IPS-18c (cell line): Measurements from ENCODE around the gene LAMA2.
"Not testable (repeated sequence)": the region's sequence is repeated elsewhere in the genome, so short reads cannot be mapped to it uniquely, and the experiment has no call there.

ENCODE experiments used
- H3K4me3 ChIP-seq: 2 replicates; pipeline ENCODE4 v1.7.0; 2013; ENCODE audit warnings: low read depth, mild to moderate bottlenecking, low read length, moderate library complexity; ENCODE audit not compliant: insufficient read depth
- H3K9me3 ChIP-seq: one replicate; pipeline ENCODE4 v1.6.1; 2013; ENCODE audit warnings: mild to moderate bottlenecking, low read length, moderate library complexity; ENCODE audit not compliant: control insufficient read depth, insufficient read depth

Gene LAMA2

DNA sequence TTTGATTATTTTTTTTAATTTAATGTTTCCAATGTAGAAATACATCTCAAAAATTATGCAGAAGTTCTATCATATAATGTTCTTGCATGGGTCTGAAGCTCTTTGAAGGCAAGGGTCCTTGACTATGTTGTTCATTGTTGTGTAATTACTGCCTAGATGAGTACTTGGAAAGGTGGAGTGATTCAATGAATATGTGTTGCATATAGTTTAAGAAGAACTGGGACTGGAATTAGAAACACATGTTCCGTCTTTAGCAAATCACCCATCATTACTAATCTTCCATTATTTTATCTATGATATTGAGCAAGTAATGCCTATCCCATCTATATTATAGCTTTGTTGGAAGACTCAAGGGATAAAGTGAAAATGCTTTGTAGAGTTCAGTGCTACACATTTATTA lies 147.3 kb downstream of the LAMA2 start:
- Histone ChIP-seq H3K9me3 (no peaks in the 10 kb centered on the region), H3K4me3 (no peak overlapping the region)

DNA sequence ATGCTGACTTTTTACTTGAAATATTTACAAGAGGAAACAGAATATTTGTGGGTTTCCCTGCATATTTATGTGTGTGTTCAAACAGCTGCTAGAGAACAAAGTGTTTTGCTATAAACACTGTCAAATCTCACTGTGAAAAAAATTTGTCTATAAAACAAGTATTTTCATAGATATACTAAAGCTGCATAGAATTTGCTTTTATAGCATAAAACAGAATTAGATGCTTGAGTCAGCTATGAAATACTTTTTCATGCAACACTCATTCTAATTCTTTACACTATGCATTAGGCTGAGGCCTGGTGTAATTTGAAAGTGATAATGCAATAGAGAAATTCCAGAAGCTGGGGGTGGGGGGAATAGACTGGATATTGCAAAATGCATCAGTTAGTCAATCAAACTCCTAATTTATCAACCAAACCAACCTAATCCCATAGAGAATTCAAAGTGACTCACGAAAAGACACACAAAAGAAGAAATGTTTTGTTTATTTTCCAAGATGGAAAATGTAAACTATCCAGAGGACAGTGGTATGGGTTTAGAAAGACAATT lies 148.2 kb downstream of the LAMA2 start:
- Histone ChIP-seq H3K9me3 (no peaks in the 10 kb centered on the region), H3K4me3 (no peak overlapping the region)

DNA sequence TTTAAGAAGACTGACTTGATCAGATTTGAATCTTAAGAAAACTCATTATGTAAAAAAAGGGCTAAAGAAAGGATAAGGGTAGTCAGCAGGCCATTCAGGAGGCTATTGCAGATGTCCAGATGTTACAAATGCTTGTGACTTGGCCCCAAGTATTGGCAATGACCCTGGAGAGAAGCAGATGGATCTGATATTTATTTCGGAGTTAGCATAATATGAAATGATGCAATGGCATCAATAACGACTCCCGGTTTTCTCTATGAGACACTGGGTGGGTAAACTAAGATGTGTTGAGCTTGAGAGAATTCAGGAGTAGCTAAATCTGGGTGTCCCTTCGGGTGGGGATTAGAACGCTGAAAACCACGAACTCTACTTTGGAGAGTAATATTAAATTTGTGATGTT lies 149.7 kb downstream of the LAMA2 start:
- no peaks in the 10 kb centered on the region for H3K9me3 ChIP-seq

DNA sequence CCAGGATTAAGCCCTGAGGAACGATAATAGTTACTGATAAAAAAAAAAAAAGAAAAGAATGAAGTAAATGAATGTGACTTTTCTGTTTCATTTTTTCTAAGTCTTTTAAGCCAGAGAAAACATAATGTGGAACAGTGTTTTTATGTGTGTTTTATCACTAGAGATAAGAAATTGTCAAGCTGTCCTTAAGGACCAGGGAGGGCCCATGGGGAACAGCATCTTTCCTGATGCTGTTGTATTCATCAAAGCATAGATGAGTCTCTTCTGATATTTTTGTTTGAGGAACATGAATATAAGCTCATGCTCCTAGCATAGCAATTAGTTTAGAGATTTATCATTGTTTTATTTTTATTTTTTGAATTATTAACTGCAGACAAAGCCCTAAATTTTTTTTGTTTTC lies 150.2 kb downstream of the LAMA2 start:
- H3K4me3 ChIP-seq, result no peak overlapping the region
- H3K9me3 ChIP-seq, result no peaks in the 10 kb centered on the region

More for the DNA sequence above, 149.7 kb downstream of the LAMA2 start:
- no peak overlapping the region for H3K4me3 ChIP-seq

DNA sequence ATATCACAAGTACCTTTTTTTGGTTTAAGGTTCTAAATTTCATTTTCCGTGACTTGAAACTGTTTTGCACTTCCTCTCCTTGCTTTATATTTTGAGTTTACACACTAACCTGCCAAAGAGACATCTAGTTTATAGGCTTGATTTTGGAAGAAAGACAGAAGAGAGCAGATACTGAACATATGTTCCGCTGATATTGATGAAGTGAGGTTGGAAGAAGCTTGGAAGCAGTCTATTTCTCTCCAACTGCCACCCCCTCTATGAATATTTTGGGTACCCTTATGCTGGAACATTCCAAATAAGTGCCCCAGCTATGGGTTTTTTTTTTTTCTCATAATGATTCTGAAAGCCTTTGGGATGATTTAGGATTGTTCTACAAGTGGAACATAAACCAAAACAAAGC lies 150.6 kb downstream of the LAMA2 start:
- H3K4me3 ChIP-seq, result no peak overlapping the region
- H3K9me3 ChIP-seq, result no peaks in the 10 kb centered on the region

DNA sequence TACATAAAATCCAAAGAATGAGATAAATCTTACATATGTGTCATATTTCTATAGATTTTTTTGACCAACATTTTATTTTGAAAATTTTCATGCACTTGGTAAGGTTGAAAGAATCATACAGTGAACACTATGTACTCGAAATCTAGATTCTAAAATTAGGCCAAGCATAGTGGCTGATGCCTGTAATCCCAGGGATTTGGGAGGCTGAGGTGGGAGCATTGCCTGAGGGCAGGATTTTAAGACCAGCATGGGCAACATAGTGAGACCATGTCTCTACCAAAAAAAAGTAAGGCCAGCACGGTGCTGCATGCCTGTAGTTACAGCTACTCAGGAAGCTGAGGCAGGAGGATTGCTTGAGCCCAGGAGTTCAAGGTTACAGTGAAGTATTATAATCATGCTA lies 158.6 kb downstream of the LAMA2 start:
- no peaks in the 10 kb centered on the region for H3K9me3 ChIP-seq
- H3K4me3 ChIP-seq, result no peak overlapping the region

DNA sequence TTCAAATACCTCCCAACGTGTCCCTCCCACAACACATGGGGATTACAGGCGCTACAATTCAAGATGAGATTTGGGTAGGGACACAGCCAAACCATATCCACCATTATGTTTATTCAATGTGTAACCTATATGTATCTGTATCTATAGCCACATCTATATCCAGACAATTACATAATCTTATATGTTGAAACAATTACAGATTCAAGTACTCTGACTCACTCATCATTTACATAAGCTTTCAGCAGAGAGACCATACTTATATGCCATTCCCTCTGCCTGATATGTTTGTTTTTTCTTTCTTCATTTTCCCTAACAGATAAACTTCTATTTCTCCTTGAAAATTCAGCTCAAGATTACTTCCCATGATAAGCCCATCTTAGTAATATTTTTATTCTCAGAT lies 163.6 kb downstream of the LAMA2 start:
- H3K9me3 ChIP-seq, result no peaks in the 10 kb centered on the region
- H3K4me3 ChIP-seq, result no peak overlapping the region

DNA sequence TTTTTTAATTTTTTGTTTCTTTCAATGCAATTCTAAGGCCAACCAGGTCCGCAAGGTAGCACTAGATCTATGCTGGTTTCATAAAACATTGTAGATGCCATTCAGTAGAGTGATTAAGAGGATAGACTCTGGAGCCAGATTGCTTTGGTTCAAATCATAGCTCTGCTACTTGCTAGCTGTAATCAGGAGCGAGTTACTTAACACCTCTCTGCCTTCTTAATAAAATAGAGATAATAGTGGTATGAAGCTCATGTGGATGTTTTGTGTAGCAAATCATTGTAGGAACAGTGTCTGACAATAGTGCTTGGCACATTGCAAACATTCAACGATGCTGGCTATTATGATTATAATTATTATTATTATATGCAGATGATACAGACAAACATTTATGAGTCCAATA lies 164.9 kb downstream of the LAMA2 start:
- no peaks in the 10 kb centered on the region for H3K9me3 ChIP-seq
- no peak overlapping the region for H3K4me3 ChIP-seq

DNA sequence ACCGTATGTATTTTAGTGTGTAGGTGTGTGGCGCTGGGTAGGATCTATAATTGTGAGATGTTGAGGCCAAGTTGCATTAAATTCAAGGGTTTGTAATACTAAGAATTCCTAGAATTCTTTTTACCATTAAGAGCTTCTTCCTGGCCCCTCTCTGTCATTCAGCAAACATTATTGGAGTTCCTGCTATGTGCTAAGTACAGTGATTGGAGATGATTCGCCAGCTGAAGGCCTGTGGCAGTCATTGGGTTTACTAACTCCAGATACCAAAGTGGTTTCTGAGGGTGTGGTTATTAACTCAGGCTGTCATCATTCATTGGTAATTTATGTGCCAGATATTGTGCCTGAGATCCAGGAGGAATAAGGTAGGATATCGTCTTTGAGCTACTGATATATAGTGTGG lies 167.1 kb downstream of the LAMA2 start:
- no peaks in the 10 kb centered on the region for H3K9me3 ChIP-seq

DNA sequence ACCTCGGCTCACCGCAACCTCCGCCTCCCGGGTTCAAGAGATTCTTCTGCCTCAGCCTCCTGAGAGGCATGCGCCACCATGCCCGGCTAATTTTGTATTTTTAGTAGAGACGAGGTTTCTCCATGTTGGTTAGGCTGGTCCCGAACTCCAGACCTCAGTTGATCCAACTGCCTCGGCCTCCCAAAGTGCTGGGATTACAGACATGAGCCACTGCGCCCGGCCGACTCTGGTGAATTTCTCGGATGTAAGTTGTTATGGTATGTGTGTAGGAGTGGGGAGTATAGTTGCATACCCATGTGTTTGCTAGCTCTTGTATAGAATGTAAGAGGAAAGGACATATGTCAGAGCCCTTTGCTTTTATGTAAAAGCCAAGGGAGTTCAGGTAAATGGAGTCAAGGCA lies 170.2 kb downstream of the LAMA2 start:
- not testable (repeated sequence) for H3K9me3 ChIP-seq, H3K4me3 ChIP-seq

More for the DNA sequence above, 167.1 kb downstream of the LAMA2 start:
- no peak overlapping the region for H3K4me3 ChIP-seq

DNA sequence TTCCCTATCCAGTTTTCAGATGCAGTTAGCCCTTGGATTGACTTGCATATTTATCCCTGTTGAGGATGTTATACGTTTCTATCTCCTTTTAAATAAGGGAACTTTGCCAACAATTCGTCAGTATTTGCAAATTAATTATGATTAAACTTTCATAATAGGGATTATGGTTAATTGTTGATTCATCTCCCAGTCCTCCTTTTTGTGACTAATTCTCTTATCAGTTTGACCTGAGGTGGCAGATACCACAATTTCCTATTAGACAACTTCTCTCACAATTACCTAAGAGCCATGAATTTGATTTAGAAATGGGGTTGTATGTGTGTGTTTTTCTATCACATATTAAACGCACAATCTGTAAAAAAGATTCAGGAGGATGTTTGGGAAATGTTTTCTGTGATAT lies 172.9 kb downstream of the LAMA2 start:
- H3K9me3 ChIP-seq, result no peaks in the 10 kb centered on the region
- H3K4me3 ChIP-seq, result no peak overlapping the region

DNA sequence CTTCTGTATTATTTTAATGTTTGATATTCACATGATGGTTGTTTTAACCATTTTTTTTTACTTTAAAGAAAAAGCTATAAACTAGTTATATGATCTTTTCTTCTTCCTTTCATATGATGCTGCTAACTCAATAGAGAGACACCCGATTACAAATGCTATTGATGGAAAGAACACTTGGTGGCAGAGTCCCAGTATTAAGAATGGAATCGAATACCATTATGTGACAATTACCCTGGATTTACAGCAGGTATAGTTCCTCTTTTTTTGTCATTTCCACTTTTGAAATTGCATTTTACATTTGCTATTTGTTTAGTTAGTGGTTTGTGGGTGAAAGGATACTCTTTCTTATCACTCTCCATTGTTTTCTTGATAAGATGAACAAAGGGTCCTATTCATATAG lies 176.7 kb downstream of the LAMA2 start:
- Histone ChIP-seq H3K4me3 (no peak overlapping the region), H3K9me3 (no peaks in the 10 kb centered on the region)

DNA sequence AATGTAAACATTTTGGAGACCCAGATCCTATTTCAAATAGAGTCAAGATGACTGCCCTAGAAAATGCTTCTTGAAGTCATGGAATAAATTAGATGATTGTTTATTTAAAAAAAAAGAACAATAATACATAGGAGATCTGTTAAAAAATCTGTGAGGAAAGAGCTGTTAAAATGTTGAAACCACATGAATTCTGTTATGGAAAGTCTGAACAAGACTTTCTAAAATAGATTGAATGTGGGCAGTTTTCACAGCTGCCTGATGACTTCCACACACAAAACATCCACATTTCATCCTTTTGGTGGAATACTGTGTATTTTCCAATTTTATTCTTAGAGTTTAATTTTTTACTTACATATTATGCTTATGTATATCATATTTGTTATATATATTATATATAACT lies 186.1 kb downstream of the LAMA2 start:
- H3K9me3 ChIP-seq, result no peaks in the 10 kb centered on the region
- no peak overlapping the region for H3K4me3 ChIP-seq

DNA sequence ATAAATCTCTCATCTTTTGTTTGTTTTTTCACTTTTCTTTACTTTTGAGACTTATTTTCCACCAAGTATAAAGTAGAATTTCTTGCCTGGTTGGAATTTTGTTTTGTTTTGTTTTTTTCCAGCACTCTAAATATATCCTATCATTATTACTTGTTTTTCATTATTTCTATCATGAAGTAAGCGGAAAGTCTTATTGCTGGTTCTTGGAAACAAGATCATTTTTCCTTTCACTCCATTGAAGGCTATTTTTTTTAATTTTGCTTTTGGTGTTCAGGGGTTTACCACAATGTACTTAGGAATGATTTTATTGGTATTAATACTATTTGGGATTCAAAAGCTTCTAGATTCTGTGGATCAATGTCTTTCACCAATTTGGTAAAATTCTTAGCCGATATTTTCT lies 190.1 kb downstream of the LAMA2 start:
- no peak overlapping the region for H3K4me3 ChIP-seq
- H3K9me3 ChIP-seq, result no peaks in the 10 kb centered on the region

DNA sequence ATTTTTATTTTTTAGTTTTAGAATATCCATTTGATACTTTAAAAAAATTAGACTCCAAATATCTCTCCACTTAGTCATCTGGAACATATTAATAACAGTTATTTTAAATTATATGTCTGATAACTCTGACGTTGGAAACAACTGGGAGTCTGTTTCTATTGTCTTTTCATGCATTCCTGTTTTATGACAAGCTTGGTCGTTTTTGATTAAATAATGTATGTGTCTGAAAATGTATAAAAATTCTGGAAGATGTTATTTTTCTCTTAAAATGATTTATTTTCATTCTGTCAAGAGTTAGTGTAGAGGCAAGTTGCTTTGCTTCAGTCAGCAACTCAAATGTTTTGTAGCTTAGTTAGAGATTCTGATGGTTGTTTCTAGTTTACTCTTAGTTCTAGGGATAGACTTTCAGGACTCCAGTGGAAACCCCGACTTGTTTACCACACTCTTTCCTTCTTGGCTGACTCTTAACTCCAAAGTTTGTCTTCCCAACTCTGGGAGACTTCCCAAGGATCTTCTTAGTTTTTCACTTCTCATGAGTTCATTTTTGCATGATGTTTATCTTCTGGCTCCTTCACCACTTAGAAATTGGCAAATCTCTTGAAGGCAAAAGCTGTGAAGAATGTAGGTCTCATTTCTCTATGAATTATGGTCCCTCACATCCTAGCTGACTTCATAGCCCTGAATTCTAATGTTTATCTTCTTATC lies 190.9 kb downstream of the LAMA2 start:
- Histone ChIP-seq H3K9me3 (no peaks in the 10 kb centered on the region), H3K4me3 (no peak overlapping the region)

DNA sequence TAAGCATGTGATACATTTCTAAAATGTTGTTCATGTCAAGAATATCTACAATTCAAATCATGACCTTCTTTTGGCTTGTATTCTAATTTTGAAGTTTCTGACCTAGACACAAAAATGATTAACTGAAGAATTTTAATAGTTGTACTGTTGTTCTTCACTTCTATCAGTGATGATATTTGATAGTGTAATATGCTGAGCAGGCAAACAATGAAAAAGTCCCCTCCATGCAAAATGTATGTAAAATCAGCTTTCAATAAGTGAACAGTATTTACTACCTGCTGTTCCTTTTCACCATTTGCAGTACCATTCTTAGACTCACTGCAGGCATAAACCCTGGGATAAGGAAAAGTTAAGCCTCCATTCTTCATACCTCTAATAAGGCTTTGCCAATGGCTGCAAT lies 201.5 kb downstream of the LAMA2 start:
- Histone ChIP-seq H3K4me3 (no peak overlapping the region), H3K9me3 (no peaks in the 10 kb centered on the region)

DNA sequence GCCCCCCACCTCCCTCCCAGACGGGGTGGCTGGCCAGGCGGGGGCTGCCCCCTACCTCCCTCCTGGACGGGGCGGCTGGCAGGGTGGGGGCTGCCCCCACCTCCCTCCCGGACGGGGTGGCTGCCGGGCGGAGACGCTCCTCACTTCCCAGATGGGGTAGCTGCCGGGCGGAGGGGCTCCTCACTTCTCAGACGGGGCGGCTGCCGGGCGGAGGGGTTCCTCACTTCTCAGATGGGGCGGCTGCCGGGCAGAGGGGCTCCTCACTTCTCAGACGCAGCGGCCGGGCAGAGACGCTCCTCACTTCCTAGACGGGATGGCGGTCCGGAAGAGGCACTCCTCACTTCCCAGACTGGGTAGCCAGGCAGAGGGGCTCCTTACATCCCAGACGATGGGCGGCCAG lies 205.5 kb downstream of the LAMA2 start:
- not testable (repeated sequence) for H3K4me3 ChIP-seq, H3K9me3 ChIP-seq

DNA sequence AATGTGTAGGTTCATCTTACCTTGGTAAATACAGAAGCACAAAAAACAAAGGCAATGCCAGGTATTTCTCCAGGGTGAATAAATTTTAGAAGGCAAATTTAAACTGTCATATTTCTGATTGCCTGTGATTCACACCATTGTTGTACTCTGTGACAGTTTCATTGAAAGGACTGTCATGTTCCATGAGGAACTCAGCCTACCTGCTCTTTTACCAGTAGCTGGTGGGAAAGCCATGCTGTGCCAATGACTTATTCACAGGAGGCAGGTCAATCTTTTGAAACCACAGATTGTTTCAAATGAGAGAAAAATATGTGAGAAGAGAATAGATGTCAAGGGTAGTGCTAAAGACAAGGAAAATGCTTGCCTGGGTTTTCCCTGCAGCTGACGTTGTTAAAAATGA lies 206.4 kb downstream of the LAMA2 start:
- Histone ChIP-seq H3K9me3 (no peaks in the 10 kb centered on the region), H3K4me3 (no peak overlapping the region)

DNA sequence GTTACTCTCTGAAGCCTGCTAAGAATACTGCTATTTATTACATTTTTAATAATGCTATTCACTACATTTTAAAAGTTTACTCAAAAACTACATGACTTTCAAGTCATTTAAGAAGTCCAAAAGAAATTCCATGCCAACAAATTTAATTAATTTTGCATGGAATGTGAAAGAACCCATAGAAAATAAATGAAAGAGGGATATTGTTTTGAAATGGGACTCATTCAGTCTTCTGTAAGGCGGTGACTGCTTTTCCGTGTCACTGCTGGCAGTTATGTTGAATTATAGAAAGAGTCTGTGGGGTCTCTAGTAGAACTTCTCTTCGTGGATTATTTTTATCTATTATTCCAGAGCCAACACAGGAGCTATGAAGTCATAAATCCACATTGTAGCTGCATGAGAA lies 211.2 kb downstream of the LAMA2 start:
- Histone ChIP-seq H3K9me3 (no peaks in the 10 kb centered on the region), H3K4me3 (no peak overlapping the region)
